Motor neuron (in vitro differentiated cells): ENCODE measurements around the gene GPC6. TPM values are rescaled to one million over a fixed set of nuclear protein-coding genes. Genes with fewer than 3 reads are reported as not detected.

Experiments used
- ATAC-seq, 8 experiments: fragments of 200-7000 bp; cut with Tn5 transposase; replicated peaks in 6 of 8; 2 replicates each; pipeline ENCODE4 v1.8.0; 2021; ENCODE audit warnings: mild to moderate bottlenecking in 8 of 8, moderate library complexity in 8 of 8
- H3K27ac ChIP-seq, 2 donors: fragments of 250-450 bp; sonication (Bioruptor Pico); 2 replicates each; pipeline ENCODE4 v1.9.0; 2021; ENCODE audit warnings: antibody characterized with exemption in 2 of 2, mild to moderate bottlenecking in 2 of 2, moderate library complexity in 1 of 2
- H3K4me1 ChIP-seq, 2 donors: fragments of 250-450 bp; sonication (Bioruptor Pico); replicated peaks in 1 of 2; 2 replicates each; pipeline ENCODE4 v1.6.1; 2021; ENCODE audit warnings: antibody characterized with exemption in 2 of 2, mild to moderate bottlenecking in 2 of 2, moderate library complexity in 1 of 2
- H3K4me3 ChIP-seq, 5 donors: fragments of 250-450 bp; sonication (Bioruptor Pico); 2 replicates each; pipeline ENCODE4 v1.9.0; 2021; ENCODE audit warnings: antibody characterized with exemption in 5 of 5, mild to moderate bottlenecking in 5 of 5, moderate library complexity in 4 of 5
- WGBS, 10 experiments: fragments of 450-650 bp; shearing (Covaris generic); methylation state at CpG; one replicate each; pipeline ENCODE4 v1.0.0; 2022; 5-methylcytosine and 5-hydroxymethylcytosine counted together
- in situ Hi-C, 9 experiments: fragments of 400-800 bp; cut with MboI; loops; one replicate each; pipeline ENCODE4 v1.15.0; 2021; ENCODE audit warnings: low sequenced_read_pairs in 9 of 9, low pct_unique_long_range_greater_than_20kb in 2 of 9; ENCODE audit not compliant: unreplicated experiment in 9 of 9
- total RNA-seq, 8 experiments: library from RNA; unstranded; fragments of 300-600 nt; gene quantifications; 2 replicates each; pipeline versions ENCODE4 v1.2.3 to v1.2.4, GENCODE V29; 2022

The GPC6 gene
- total RNA-seq, 8 experiments from 2014 or later = 1.8 to 52.4 (median 15.5) TPM

DNA sequence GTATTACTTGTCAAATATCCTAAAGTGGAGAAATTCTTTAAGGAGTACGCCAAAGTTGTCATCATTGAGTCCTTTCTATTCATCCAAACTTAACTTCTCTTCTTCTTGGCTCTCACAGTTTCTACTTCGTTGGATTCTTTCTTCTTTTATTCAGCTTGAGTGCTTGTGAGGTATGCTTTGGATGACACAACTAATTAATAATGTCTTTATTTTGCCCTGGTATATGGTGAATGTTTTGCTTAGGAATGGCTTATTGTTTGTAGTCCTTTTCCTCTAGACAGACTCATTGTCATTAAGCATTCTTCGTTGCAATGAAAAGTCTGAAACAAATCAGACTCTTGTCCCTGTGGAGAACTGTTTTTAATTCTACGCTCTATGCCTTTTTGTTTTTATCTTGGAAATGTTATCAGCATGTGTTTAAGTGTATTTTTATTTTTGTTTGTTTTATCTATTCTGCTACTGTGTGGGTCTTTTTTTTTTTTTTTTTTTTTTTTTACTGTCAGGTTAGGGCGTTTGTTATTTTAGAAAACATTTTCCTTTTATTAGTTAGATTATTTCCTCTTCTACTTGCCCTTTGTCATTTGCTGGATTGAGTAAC lies 471.5 kb downstream of the GPC6 start:
- in situ Hi-C loops = no loop called here
- peak in 3 of 8 experiments; percentile 9 to 34 (median 30) for ATAC-seq
- no peak overlapping the region for H3K4me3 ChIP-seq
- WGBS, 10 experiments = 40 to 79% (median 60%) methylated on average over 3 to 5 of the region's 5 CpGs
- H3K4me1 ChIP-seq = peaks cover 0 to 3% of the 10 kb centered on the region in 2 donors
- no peak overlapping the region for H3K27ac ChIP-seq

DNA sequence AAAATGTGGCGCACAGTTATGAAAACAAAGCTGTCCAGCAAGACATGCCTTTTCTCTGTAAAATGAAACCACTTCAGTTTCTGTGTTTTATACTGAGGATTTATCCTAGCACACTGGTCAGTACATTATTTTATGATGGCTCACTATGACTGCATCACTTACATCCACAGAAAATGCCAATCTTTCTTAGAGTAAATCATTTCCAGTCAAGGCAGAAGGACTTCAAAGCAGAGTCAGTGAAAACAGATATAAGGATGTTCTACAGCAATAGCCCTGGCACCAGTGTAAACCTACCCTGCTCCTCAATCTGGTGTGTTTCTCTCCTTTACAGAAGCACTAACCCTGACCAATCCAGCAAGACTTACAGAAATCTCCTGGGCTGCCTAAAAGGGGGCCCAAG lies 473.5 kb downstream of the GPC6 start:
- H3K4me1 ChIP-seq = peaks cover 0 to 3% of the 10 kb centered on the region in 2 donors
- ATAC-seq = peak in 6 of 8 experiments; percentile 18 to 52 (median 26)
- in situ Hi-C loops = no loop called here
- H3K4me3 ChIP-seq = no peak overlapping the region
- no peak overlapping the region for H3K27ac ChIP-seq
- 100% methylated on average over 1 of the region's 1 CpG; no CpG with 5 or more reads in 4 of the 10 experiments for WGBS, 10 experiments

- in situ Hi-C loops = no loop called here
- no peak for ATAC-seq
- whole genome bisulfite sequencing, 10 experiments = 40 to 100% (median 86%) methylated on average over 1 of the region's 1 CpG; no CpG with 5 or more reads in 5 of the 10 experiments
- no peaks in the 10 kb centered on the region for H3K4me1 ChIP-seq
- no peak overlapping the region for H3K27ac ChIP-seq
- no peak overlapping the region for H3K4me3 ChIP-seq
Measured at GRCh38 chr13:93708308-93709075, 481.9 kb downstream of the GPC6 start.

- WGBS, 10 experiments = 0 to 44% (median 0%) methylated on average over 1 of the region's 1 CpG; no CpG with 5 or more reads in 1 of the 10 experiments
- peak in 2 of 8 experiments; percentile 33 to 42 for ATAC-seq
- Histone ChIP-seq H3K4me3 (no peak overlapping the region), H3K27ac (no peak overlapping the region), H3K4me1 (no peaks in the 10 kb centered on the region)
- in situ Hi-C loops = no loop called here
Measured at GRCh38 chr13:93709506-93710244, 483.1 kb downstream of the GPC6 start.

DNA sequence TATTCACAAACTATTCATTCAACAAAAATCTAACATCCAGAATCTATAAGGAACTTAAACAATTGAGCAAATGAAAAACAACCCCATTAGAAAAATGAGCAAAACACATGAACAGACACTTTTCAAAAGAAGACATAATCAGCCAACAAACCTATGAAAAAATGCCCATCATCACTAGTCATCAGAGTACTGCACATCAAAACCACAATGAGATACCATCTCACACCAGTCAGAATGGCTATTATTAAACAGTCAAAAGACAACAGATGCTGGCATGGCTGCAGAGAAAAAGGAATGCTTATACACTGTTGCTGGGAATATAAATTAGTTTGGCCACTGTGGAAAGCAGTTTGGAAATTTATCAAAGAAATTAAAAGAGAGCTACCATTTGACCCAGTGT lies 487.6 kb downstream of the GPC6 start:
- no peaks in the 10 kb centered on the region for H3K4me1 ChIP-seq
- in situ Hi-C loops = no loop called here
- no peak for ATAC-seq
- H3K27ac ChIP-seq = no peak overlapping the region
- H3K4me3 ChIP-seq = no peak overlapping the region

DNA sequence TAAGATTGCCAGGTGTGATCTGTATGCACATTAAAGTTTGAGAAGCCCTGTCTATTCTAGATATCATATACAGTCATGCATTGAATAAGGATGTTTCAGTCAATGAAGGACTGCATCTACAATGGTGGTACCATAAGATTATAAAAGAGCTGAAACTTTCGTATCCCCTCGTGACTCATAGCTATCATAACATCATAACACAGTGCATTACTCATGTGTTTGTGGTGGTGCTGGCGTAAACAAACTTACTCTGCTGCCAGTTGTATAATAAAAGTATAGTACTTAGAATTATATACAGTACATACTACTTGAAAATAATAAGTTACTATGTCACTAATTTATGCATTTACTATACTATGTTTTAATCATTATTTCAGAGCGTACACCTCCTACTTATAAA lies 489.3 kb downstream of the GPC6 start:
- no peak overlapping the region for H3K27ac ChIP-seq
- ATAC-seq = no peak
- no peaks in the 10 kb centered on the region for H3K4me1 ChIP-seq
- in situ Hi-C loops = no loop called here
- WGBS, 10 experiments = 83 to 100% (median 98%) methylated on average over 1 to 4 of the region's 4 CpGs; no CpG with 5 or more reads in 2 of the 10 experiments
- no peak overlapping the region for H3K4me3 ChIP-seq

DNA sequence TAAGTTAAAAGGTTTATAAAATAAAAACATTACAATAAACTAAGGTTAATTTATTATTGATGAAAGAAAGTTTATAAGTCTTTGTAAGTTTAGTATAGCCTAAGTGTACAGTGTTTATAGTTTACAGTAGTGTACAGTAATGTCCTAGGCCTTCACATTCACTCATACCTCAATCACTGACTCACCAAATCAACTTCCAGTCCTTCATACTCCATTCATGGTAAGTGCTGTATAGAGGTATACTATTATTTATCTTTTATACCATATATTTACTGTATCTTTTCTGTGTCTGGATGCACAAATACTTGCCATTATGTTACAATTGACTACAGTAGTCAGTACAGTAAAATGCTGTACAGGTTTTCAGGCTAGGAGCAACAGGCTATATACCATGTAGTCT lies 490.0 kb downstream of the GPC6 start:
- H3K4me1 ChIP-seq = no peaks in the 10 kb centered on the region
- no peak overlapping the region for H3K27ac ChIP-seq
- in situ Hi-C loops = no loop called here
- H3K4me3 ChIP-seq = no peak overlapping the region
- no peak for ATAC-seq

DNA sequence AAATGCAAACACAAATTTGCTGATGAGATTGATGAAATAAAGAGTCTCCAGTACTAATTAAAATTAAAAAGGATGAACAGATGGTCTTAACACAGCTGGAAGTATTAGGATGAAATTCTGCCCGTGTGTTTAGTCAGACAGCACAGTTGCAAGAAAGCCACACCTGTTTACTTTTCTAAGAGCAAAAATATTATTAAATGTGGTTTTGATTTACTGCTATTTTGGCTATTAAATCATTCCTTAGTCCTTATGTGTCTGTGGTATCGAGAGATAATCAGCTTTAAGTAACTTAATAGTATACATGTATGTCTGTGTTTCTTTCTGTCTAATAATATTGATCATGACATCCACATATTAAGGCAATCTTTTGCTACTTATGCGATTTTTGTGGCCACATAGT lies 494.9 kb downstream of the GPC6 start:
- Histone ChIP-seq H3K27ac (no peak overlapping the region), H3K4me1 (no peaks in the 10 kb centered on the region), H3K4me3 (no peak overlapping the region)
- no peak for ATAC-seq
- in situ Hi-C loops = no loop called here
- WGBS, 10 experiments = 21 to 83% (median 50%) methylated on average over 2 to 3 of the region's 3 CpGs

- peaks cover 0 to 5% of the 10 kb centered on the region in 2 donors for H3K4me1 ChIP-seq
- ATAC-seq = no peak
- 80 to 100% (median 98%) methylated on average over 1 to 3 of the region's 3 CpGs; no CpG with 5 or more reads in 2 of the 10 experiments for WGBS, 10 experiments
- H3K4me3 ChIP-seq = no peak overlapping the region
- in situ Hi-C loops = no loop called here
- H3K27ac ChIP-seq = no peak overlapping the region
Measured at GRCh38 chr13:93723316-93723715, 496.7 kb downstream of the GPC6 start.

DNA sequence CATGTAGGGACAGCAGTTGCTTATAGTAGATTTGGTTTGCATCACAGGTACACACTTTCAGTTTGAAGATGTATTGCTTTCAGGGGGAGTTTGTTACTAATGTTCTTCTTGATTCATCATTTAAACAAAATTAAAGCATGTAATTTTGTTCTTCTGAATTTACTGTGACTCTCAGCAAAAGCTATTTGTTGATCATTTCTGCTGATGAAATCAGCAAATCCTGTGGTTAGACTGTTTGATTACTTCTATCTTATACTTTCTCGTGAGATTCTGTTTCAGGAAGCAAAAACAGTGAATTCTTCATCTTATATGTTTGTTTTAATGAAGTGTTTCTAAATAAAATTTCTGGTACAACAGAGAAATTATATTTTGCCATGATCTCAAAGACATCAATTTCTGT lies 497.6 kb downstream of the GPC6 start:
- no peak for ATAC-seq
- Histone ChIP-seq H3K4me1 (peaks cover 0 to 5% of the 10 kb centered on the region in 2 donors), H3K27ac (no peak overlapping the region), H3K4me3 (no peak overlapping the region)
- in situ Hi-C loops = no loop called here
- WGBS, 10 experiments = 57 to 100% (median 92%) methylated on average over 1 of the region's 1 CpG; no CpG with 5 or more reads in 3 of the 10 experiments

DNA sequence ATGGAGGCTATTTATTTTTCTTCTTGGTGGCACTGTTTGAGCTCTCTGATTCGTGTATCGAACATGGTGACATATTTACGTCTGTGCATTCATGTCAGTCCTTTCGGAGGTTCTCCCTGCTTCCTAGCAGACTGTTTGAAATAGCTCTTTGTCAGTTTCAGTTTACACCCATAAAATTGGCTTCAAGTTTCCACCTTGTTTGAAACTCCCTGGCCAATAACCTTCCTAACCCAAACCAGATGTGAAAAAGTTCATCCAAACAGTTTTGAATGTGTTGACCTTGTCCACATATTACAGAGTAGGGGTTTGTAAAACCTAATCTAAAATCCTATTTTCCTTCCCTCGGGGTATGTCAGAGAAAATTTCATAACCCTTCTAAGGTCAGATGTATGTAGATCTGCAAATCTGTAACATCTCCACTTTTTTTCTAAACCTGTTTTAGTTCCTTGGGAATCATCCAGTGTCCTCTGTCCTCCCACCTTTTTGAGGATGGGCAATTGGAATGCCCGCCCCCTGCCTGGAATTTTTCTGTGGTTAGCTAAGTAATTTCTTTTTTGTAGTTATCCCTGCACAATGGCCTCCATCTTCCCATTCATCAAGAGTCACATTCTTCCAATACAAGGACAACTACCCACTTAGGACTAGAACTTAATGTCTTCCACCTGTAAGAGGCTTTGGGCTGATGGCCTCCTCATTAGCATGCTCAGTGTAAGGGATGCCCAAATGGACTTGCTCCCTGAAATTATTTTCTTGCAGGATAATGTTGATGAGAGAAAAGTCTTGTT lies 499.8 kb downstream of the GPC6 start:
- in situ Hi-C loops = no loop called here
- ATAC-seq = peak in 1 of 8 experiments; percentile 28
- 0 to 100% (median 89%) methylated on average over 1 to 6 of the region's 6 CpGs; no CpG with 5 or more reads in 1 of the 10 experiments for WGBS, 10 experiments
- H3K27ac ChIP-seq = no peak overlapping the region
- H3K4me1 ChIP-seq = peaks cover 0 to 5% of the 10 kb centered on the region in 2 donors
- no peak overlapping the region for H3K4me3 ChIP-seq

DNA sequence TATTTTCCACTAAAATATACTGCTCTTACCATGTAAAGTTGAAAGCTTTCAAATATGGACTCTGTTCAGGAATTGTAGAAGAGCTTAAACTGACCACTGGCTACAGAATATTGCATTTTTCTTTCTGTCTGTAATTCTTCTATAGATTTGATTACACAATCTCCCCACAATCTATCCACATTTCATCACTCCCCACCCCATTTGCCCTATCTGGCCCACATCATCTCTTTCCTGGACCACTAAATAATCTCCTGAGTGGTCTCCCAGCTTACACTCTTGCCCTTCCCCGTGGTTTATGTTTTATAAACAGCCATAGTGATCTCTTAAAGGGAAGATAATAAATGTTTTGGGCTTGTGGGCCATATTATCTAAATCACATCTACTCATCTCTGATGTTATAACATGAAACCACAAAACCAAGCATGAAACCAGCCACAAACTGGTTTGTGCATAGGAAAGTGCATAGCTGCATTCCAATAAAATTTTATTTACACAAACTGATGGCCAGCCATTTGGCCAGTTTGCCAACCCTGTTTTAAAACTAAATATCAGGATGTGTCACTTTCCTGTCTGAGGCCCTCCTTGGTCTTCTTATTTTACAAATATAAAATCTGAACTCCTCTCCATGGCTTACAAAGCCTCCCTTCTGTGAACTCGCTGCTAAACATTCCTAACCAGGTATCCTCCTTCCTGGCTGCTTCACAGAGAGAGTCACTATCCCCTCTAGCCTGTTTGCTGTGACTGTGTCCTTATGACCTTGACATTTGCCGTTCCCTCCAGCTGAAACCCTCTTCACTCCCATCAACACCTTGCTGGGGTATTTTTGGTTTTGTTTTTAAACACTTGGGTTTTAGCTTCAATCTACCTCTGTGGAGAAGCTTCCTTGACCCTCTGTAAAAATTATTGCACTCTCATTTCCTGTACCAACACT lies 500.9 kb downstream of the GPC6 start:
- Histone ChIP-seq H3K27ac (no peak overlapping the region), H3K4me3 (no peak overlapping the region), H3K4me1 (peaks cover 0 to 5% of the 10 kb centered on the region in 2 donors)
- WGBS, 10 experiments = 38 to 100% (median 91%) methylated on average over 1 to 3 of the region's 3 CpGs
- ATAC-seq = peak in 1 of 8 experiments; percentile 32
- in situ Hi-C loops = no loop called here
